ENCODE measurements around the gene NTRK1.

GRCh38 chr1:156823210-156823790, 37.4 kb upstream of the NTRK1 start:
- TF ChIP-seq JUND (CRISPR knock-in tag; IDR thresholded peaks at IDR 0.05) (no peak), ATF1 (CRISPR knock-in tag; IDR thresholded peaks at IDR 0.05) (no peak), POLR2A (IDR thresholded peaks at IDR 0.05; ENCODE audit: insufficient read depth in 1 of 2, low read depth in 2 of 2, low read length in 2 of 2) (no peak), ZBTB43 (CRISPR knock-in tag; conservative IDR thresholded peaks at IDR 0.05) (no peak), ZNF207 (IDR thresholded peaks at IDR 0.05; ENCODE audit: borderline replicate concordance) (no peak), MAFF (IDR thresholded peaks at IDR 0.05; ENCODE audit: low read depth, low read length) (no peak), ZFP90 (CRISPR knock-in tag; IDR thresholded peaks at IDR 0.05; ENCODE audit: borderline replicate concordance) (no peak), ZNF44 (CRISPR knock-in tag; IDR thresholded peaks at IDR 0.05) (no peak), NFATC3 (CRISPR knock-in tag; IDR thresholded peaks at IDR 0.05) (no peak)
- TF ChIP-seq, protein P1, sequence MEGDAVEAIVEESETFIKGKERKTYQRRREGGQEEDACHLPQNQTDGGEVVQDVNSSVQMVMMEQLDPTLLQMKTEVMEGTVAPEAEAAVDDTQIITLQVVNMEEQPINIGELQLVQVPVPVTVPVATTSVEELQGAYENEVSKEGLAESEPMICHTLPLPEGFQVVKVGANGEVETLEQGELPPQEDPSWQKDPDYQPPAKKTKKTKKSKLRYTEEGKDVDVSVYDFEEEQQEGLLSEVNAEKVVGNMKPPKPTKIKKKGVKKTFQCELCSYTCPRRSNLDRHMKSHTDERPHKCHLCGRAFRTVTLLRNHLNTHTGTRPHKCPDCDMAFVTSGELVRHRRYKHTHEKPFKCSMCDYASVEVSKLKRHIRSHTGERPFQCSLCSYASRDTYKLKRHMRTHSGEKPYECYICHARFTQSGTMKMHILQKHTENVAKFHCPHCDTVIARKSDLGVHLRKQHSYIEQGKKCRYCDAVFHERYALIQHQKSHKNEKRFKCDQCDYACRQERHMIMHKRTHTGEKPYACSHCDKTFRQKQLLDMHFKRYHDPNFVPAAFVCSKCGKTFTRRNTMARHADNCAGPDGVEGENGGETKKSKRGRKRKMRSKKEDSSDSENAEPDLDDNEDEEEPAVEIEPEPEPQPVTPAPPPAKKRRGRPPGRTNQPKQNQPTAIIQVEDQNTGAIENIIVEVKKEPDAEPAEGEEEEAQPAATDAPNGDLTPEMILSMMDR (CRISPR knock-in tag; IDR thresholded peaks at IDR 0.05): no peak
- TF ChIP-seq, protein P2, sequence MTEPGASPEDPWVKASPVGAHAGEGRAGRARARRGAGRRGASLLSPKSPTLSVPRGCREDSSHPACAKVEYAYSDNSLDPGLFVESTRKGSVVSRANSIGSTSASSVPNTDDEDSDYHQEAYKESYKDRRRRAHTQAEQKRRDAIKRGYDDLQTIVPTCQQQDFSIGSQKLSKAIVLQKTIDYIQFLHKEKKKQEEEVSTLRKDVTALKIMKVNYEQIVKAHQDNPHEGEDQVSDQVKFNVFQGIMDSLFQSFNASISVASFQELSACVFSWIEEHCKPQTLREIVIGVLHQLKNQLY (CRISPR knock-in tag; IDR thresholded peaks at IDR 0.05): no peak

Measured in HepG2 (cell line).